ENCODE measurements around the gene PRMT1. TPM values are rescaled to one million over a fixed set of nuclear protein-coding genes. Genes with fewer than 3 reads are reported as not detected.

Gene PRMT1
- polyA plus RNA-seq, 1 of the 3 experiments (the other 2 are of a cell fraction) = 789 TPM

DNA sequence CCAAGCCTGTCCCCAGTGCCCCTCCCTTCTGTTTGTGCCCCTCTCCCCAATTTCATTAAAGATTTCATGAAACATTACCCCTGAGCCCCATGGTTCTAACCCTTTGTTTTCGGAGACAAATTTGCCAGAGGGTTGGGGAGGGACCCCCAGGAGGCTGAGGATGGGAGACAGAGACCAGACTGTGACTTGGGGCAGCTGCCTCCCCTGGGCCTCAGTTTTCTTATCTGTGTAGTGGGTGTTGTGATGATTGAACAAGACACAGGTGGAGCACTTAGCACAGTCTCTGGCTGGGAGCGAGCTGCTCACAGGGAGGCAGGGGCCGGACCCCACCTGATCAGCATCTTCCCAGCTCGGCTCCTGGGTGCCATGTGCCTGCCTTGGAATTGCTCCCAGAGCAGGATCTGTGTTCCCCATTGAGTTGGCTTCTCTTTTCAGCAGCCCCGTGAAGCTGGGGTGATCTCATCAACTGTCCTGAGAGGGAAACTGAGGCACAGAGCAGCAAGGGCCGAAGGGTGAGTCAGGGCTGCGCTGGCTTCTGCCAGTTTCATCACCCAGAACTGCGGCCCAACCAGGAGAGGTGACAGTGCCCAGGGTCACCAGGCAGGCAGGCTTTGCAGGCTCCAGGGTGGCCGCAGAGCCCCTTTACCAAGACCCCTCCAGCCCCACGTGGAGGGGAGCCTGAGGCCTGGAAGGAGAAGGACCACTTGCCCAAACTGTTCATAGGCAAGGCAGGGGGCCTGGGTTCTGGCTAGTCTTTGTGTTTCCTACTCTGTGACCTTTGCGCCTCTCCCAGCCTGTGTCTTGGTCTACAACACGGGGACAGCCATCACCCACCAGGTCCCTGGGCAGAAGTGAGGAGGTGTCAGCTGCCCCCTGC, 18.3 kb upstream of the PRMT1 start:
- no peaks in the 10 kb centered on the region for H3K9me3 ChIP-seq
- ChIA-PET POLR2A (interaction anchor here (0.9 to 1.6 kb wide), 2 partner anchors 11 to 17 kb away, joined by 3 to 8 read pairs; partner anchors contain the start of gene SCAF1), CTCF (interaction anchor here (0.7 to 5.5 kb wide), 3 partner anchors 14 to 22 kb away, joined by 3 to 26 read pairs (median 5); no protein-coding TSS in a partner anchor)
- H3K4me1 ChIP-seq (ENCODE audit: control insufficient read depth in 1 of 2, insufficient read depth in 2 of 2, low read depth in 1 of 2, low read length in 1 of 2) = peaks cover 0 to 4% of the 10 kb centered on the region in 2 experiments; a peak in 1 of 4 replicates
- H3K4me3 ChIP-seq (ENCODE audit: low read depth in 2 of 2, low read length in 1 of 2) = no peak overlapping the region
- H2AFZ ChIP-seq (ENCODE audit: low read depth) = no peak overlapping the region
- no peaks in the 10 kb centered on the region for H3K27me3 ChIP-seq (ENCODE audit: insufficient read depth)
- no peak overlapping the region for H3K9ac ChIP-seq
- peaks cover 4% of the 10 kb centered on the region for H3K79me2 ChIP-seq (ENCODE audit: insufficient read depth)
- H3K27ac ChIP-seq (ENCODE audit: low read depth in 2 of 2, low read length in 1 of 2) = no peak overlapping the region
- 0 out of 2 replicates have a peak, but pooled peaks cover 5% of the 10 kb centered on the region for H4K20me1 ChIP-seq (ENCODE audit: insufficient read depth)
- H3K36me3 ChIP-seq (replicated peaks in 1 of 2; ENCODE audit: control insufficient read depth in 1 of 2, insufficient read depth in 2 of 2, low read length in 1 of 2) = peaks cover 24 to 72% of the 10 kb centered on the region in 2 experiments
- H3F3A ChIP-seq (replicated peaks; ENCODE audit: insufficient read depth) = peaks cover 10% of the 10 kb centered on the region
- H3K9me2 ChIP-seq = no peaks in the 10 kb centered on the region
- WGBS (ENCODE audit: low lambda C conversion rate) = 89% methylated on average over 7 of the region's 12 CpGs
- TF ChIP-seq RAD21 (IDR thresholded peaks at IDR 0.05; ENCODE audit: low read length) (no peak), TCF12 (IDR thresholded peaks at IDR 0.05) (no peak), FOXJ3 (CRISPR knock-in tag; IDR thresholded peaks at IDR 0.05) (no peak), RXRA (IDR thresholded peaks at IDR 0.05; ENCODE audit: borderline replicate concordance, low read depth) (no peak), CHD2 (IDR thresholded peaks at IDR 0.05; ENCODE audit: low read length, partially characterized antibody) (no peak)
- TF ChIP-seq, protein P1, sequence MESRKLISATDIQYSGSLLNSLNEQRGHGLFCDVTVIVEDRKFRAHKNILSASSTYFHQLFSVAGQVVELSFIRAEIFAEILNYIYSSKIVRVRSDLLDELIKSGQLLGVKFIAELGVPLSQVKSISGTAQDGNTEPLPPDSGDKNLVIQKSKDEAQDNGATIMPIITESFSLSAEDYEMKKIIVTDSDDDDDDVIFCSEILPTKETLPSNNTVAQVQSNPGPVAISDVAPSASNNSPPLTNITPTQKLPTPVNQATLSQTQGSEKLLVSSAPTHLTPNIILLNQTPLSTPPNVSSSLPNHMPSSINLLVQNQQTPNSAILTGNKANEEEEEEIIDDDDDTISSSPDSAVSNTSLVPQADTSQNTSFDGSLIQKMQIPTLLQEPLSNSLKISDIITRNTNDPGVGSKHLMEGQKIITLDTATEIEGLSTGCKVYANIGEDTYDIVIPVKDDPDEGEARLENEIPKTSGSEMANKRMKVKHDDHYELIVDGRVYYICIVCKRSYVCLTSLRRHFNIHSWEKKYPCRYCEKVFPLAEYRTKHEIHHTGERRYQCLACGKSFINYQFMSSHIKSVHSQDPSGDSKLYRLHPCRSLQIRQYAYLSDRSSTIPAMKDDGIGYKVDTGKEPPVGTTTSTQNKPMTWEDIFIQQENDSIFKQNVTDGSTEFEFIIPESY (IDR thresholded peaks at IDR 0.05; ENCODE audit: borderline replicate concordance, low read depth) = no peak
- no peak for DNase-seq
- H3K4me2 ChIP-seq = no peak overlapping the region

DNA sequence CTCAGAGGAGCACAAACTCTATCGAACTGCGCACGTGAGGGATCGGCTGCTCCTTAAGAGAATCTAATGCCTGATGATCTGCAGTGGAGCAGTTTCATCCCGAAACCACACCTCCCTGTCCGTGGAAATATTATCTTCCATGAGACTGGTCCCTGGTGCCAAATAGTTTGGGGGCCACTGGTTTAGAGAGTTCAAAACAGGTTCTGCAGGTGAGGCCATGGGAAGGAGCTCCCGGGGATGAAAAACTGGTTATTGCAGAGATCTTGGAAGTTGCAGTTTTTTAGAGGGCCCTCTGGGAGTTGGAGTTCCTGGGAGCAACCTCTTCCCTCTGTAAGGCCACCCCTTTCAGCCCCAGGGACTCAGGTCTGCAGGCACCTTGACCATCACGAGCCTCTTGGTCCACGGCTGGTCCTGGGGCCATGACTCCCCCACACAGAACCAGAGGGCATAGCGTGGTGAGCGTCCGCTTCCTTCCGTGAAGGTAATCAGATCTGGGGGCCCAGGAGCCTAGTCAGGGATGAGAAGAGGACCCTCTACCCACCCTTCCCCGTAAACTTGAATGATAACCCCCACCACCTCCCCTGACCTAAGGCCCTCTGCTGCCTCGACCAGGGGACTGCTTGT, 16.6 kb upstream of the PRMT1 start:
- Histone ChIP-seq H3K79me2 (ENCODE audit: insufficient read depth) (peaks cover 16% of the 10 kb centered on the region), H3K4me3 (ENCODE audit: low read depth in 2 of 2, low read length in 1 of 2) (no peak overlapping the region), H3K36me3 (replicated peaks in 1 of 2; ENCODE audit: control insufficient read depth in 1 of 2, insufficient read depth in 2 of 2, low read length in 1 of 2) (peaks cover 19 to 59% of the 10 kb centered on the region in 2 experiments), H3K27me3 (ENCODE audit: insufficient read depth) (no peaks in the 10 kb centered on the region), H3K9me2 (no peaks in the 10 kb centered on the region), H2AFZ (ENCODE audit: low read depth) (no peak overlapping the region), H3K27ac (ENCODE audit: low read depth in 2 of 2, low read length in 1 of 2) (no peak overlapping the region), H3K9me3 (no peaks in the 10 kb centered on the region), H3K9ac (no peak overlapping the region), H3K4me1 (ENCODE audit: control insufficient read depth in 1 of 2, insufficient read depth in 2 of 2, low read depth in 1 of 2, low read length in 1 of 2) (peaks cover 0 to 6% of the 10 kb centered on the region in 2 experiments; a peak in 1 of 4 replicates), H3F3A (replicated peaks; ENCODE audit: insufficient read depth) (peaks cover 23% of the 10 kb centered on the region), H4K20me1 (ENCODE audit: insufficient read depth) (no peaks in the 10 kb centered on the region), H3K4me2 (no peak overlapping the region)
- 95% methylated on average over 12 of the region's 15 CpGs for WGBS (ENCODE audit: low lambda C conversion rate)
- no peak for DNase-seq
- ChIA-PET POLR2A (no interaction called here), CTCF (interaction anchor here (9.4 kb wide), 1 partner anchor 15 kb away, joined by 78 read pairs; the partner anchor contains the start of gene PRMT1)
- no peak for TF ChIP-seq JUND (IDR thresholded peaks at IDR 0.05)
- TF ChIP-seq FOXJ3 (CRISPR knock-in tag; IDR thresholded peaks at IDR 0.05) = no peak
- no peak for TF ChIP-seq EP300 (IDR thresholded peaks at IDR 0.05; ENCODE audit: borderline replicate concordance in 1 of 2, low read depth in 1 of 2, low read length in 1 of 2)

All from SK-N-SH (cell line).